Testis (tissue), 2 donors: ENCODE results near the gene SLC24A5.

Experiments
- CTCF ChIP-seq, 3 experiments: fragments of 450-650 bp in 2 of 3; fragments of 200-600 bp in 1 of 3; sonication (generic) in 1 of 3; IDR thresholded peaks; one replicate each; pipeline ENCODE4 v1.5.1; 2016 to 2019; ENCODE audit warnings: antibody characterized with exemption in 3 of 3, mild to moderate bottlenecking in 2 of 3, moderate library complexity in 1 of 3
- POLR2A ChIP-seq: fragments of 450-650 bp; IDR thresholded peaks from one replicate; pipeline ENCODE4 v1.6.1; 2017; ENCODE audit warnings: antibody characterized with exemption, mild to moderate bottlenecking, moderate library complexity

- TF ChIP-seq CTCF (IDR thresholded peaks at IDR 0.05) (no peak), POLR2A (no peak)
Measured at GRCh38 chr15:48145923-48146322, 25.1 kb downstream of the SLC24A5 start.
